K562 (cell line): Measurements from ENCODE around the gene TLCD4. TPM values are rescaled to one million over a fixed set of nuclear protein-coding genes. Genes with fewer than 3 reads are reported as not detected.

Experiments
- ATAC-seq: fragments of 200-7000 bp; cut with Tn5 transposase; 3 replicates; pipeline ENCODE4 v1.9.1; 2020; ENCODE audit warnings: moderate library complexity
- BruUV-seq: library from RNA; stranded (reverse); fragments of 400-500 nt; replicated peaks from 2 replicates; lab custom pipeline; 2021; lab: Mats Ljungman, UMichigan
- CTCF ChIA-PET: fragments of 300-600 bp; formaldehyde crosslinking; extraction: SDS; loops from one replicate; lab custom pipeline; 2021; ENCODE audit warnings: low intra/inter-chr PET ratio; lab: Yijun Ruan, JAX
- POLR2A ChIA-PET: fragments of 300-600, 350-650 bp; sonication (Branson Sonifier 250); formaldehyde crosslinking; extraction: SDS; loops from one replicate; lab custom pipeline; 2021; ENCODE audit warnings: antibody characterized with exemption, inconsistent platforms; lab: Yijun Ruan, JAX
- DNase-seq, 4 experiments: peaks; one replicate each; pipeline versions ENCODE4 v3.0.0 to v3.0.0-alpha.2; 2011 to 2018; ENCODE audit warnings: low spot score in 3 of 4, mixed read lengths in 3 of 4; ENCODE audit errors: extremely low read depth in 1 of 4
- FAIRE-seq: peaks from 2 replicates; lab custom pipeline; 2011; peaks lifted over from hg19 to GRCh38; lab: Jason Lieb, UNC
- H2AFZ ChIP-seq: 2 replicates; pipeline ENCODE4 v1.6.0; 2011; ENCODE audit warnings: low read depth, low read length, control low read depth, inconsistent platforms
- H3K27ac ChIP-seq: fragments of 200-600 bp; 3 replicates; pipeline ENCODE4 v1.8.0; 2011; ENCODE audit warnings: low read depth, mild to moderate bottlenecking, control low read depth, inconsistent platforms, low read length, moderate library complexity, mixed read lengths; ENCODE audit errors: extremely low read depth
- H3K27me3 ChIP-seq, 2 experiments: fragments of 300-600 bp in 1 of 2; 2 replicates in 1 of 2; 3 replicates in 1 of 2; pipeline versions ENCODE4 v1.6.0 to v1.8.0; 2011; ENCODE audit warnings: inconsistent platforms in 2 of 2, low read length in 2 of 2, mild to moderate bottlenecking in 1 of 2, mixed read lengths in 1 of 2, moderate library complexity in 1 of 2; ENCODE audit not compliant: control insufficient read depth in 2 of 2, insufficient read depth in 2 of 2
- H3K36me3 ChIP-seq: fragments of 300-600 bp; 3 replicates; pipeline ENCODE4 v1.8.0; 2011; ENCODE audit warnings: mild to moderate bottlenecking, low read length, inconsistent platforms; ENCODE audit not compliant: control insufficient read depth, insufficient read depth
- H3K4me1 ChIP-seq, 2 experiments: fragments of 200-600 bp in 1 of 2; replicated peaks in 1 of 2; 2 replicates in 1 of 2; 3 replicates in 1 of 2; pipeline versions ENCODE4 v1.5.1 to v1.8.0; 2011; ENCODE audit warnings: inconsistent platforms in 2 of 2, low read length in 2 of 2, mild to moderate bottlenecking in 1 of 2, mixed read lengths in 1 of 2, moderate library complexity in 1 of 2; ENCODE audit not compliant: control insufficient read depth in 2 of 2, insufficient read depth in 2 of 2
- H3K4me2 ChIP-seq: 2 replicates; pipeline ENCODE4 v1.6.1; 2011; ENCODE audit warnings: low read length, control low read depth, inconsistent platforms, mixed read lengths; ENCODE audit not compliant: insufficient read depth
- H3K4me3 ChIP-seq: fragments of 200-600 bp; sonication (generic), shearing (Covaris generic); 2 replicates; pipeline ENCODE4 v1.5.1; 2016; ENCODE audit warnings: control low read depth, inconsistent platforms
- H3K79me2 ChIP-seq: fragments of 200-600 bp; 3 replicates; pipeline ENCODE4 v1.8.0; 2011; ENCODE audit warnings: low read length, inconsistent platforms; ENCODE audit not compliant: control insufficient read depth, insufficient read depth
- H3K9ac ChIP-seq, 2 experiments: 2 replicates each; pipeline versions ENCODE4 v1.6.0 to v1.6.1; 2011; ENCODE audit warnings: low read depth in 2 of 2, low read length in 2 of 2, control low read depth in 1 of 2, inconsistent platforms in 1 of 2, mild to moderate bottlenecking in 1 of 2, mixed read lengths in 1 of 2; ENCODE audit not compliant: insufficient read depth in 1 of 2
- H3K9me1 ChIP-seq: one replicate; pipeline ENCODE4 v1.6.0; 2011; ENCODE audit warnings: inconsistent platforms, mild to moderate bottlenecking, low read length, moderate library complexity; ENCODE audit not compliant: control insufficient read depth, insufficient read depth
- H3K9me3 ChIP-seq: replicated peaks from 2 replicates; pipeline ENCODE4 v1.5.1; 2011; ENCODE audit warnings: low read depth, low read length, inconsistent platforms; ENCODE audit not compliant: control insufficient read depth, insufficient read depth
- H4K20me1 ChIP-seq: replicated peaks from 2 replicates; pipeline ENCODE4 v1.6.1; 2011; ENCODE audit warnings: low read length, inconsistent platforms, mixed read lengths; ENCODE audit not compliant: control insufficient read depth, insufficient read depth
- BHLHE40 ChIP-seq: IDR thresholded peaks from 2 replicates; pipeline ENCODE4 v1.6.1; 2011; ENCODE audit warnings: low read length, improper control_type of control experiment
- DACH1 ChIP-seq: fragments of 450-650 bp; IDR thresholded peaks from 2 replicates; pipeline ENCODE4 v1.6.1; 2018; ENCODE audit not compliant: partially characterized antibody
- NCOA1 ChIP-seq: fragments of 450-650 bp; IDR thresholded peaks from 2 replicates; pipeline ENCODE4 v1.6.1; 2016; ENCODE audit warnings: low read depth
- SPI1 ChIP-seq: IDR thresholded peaks from 2 replicates; pipeline ENCODE4 v1.6.1; 2011; ENCODE audit warnings: low read depth, low read length, control low read depth, borderline replicate concordance
- STAT5A ChIP-seq: IDR thresholded peaks from 2 replicates; pipeline ENCODE4 v1.6.1; 2012; ENCODE audit warnings: low read length, inconsistent platforms, borderline replicate concordance
- WGBS: fragments of 100-300 bp; shearing (Covaris generic); methylation state at CpG from one replicate; pipeline ENCODE4 v1.1.6; 2016; ENCODE audit warnings: low coverage, mixed read lengths; ENCODE audit not compliant: insufficient coverage; ENCODE audit errors: missing lambda C conversion rate; 5-methylcytosine and 5-hydroxymethylcytosine counted together
- in situ Hi-C: fragments of 300-500 bp; cut with MboI; formaldehyde crosslinking; loops from 4 replicates; pipeline ENCODE4 v1.15.0; 2018; ENCODE audit warnings: inconsistent platforms, mixed read lengths
- intact Hi-C: fragments of 100-400 bp; cut with micrococcal nuclease; formaldehyde crosslinking; loops from 2 replicates; pipeline ENCODE4 v1.14.2; 2022
- polyA plus RNA-seq, 8 experiments: library from polyadenylated mRNA; depleted of rRNA in 4 of 8; stranded (reverse) in 5 of 8; unstranded in 3 of 8; fragments of >200 nt; fragmentation: Nextera tagmentation in 2 of 8; fragmentation: Illumina TruSeq in 1 of 8; extraction: Ambion mirVana in 2 of 8; extraction: Trizol in 1 of 8; gene quantifications; 2 replicates each; pipeline versions ENCODE4 v1.2.1 to v1.2.3, GENCODE V29; 2011 to 2014; ENCODE audit warnings: inconsistent platforms in 1 of 8, missing spikeins in 1 of 8
- total RNA-seq, 7 experiments: library from RNA; depleted of rRNA in 6 of 7; stranded (reverse); fragments of >200 nt in 6 of 7; fragmentation: Illumina TruSeq in 2 of 7; extraction: Trizol in 2 of 7; gene quantifications; 2 replicates each; pipeline versions ENCODE4 v1.2.1 to v1.2.3, GENCODE V29; 2011 to 2021; ENCODE audit warnings: low replicate concordance in 1 of 7

The TLCD4 gene
- total and polyA plus RNA-seq, 9 of the 15 experiments (the other 6 are each of a cell fraction or from before 2014, with no cell fraction given): 3.5 to 19.8 (median 7.6) TPM

GRCh38 chr1:95067568-95067967 is 49.6 kb upstream of the TLCD4 start:
- FAIRE-seq: peak; percentile 29
- BruUV-seq: no TSS peak
- WGBS: 66% methylated on average over 5 of the region's 5 CpGs
- Histone ChIP-seq H3K4me2 (no peak overlapping the region), H3K27ac (no peak overlapping the region)
- POLR2A ChIA-PET: interaction anchor here (0.8 kb wide), 1 partner anchor 10 kb away, joined by 3 read pairs; no protein-coding TSS in a partner anchor
- TF ChIP-seq SPI1 (0 out of 2 replicates have a peak, but pooled peaks have one; percentile 13), DACH1 (no peak)
- TF ChIP-seq, all 486 proteins: peak for 1
- Histone ChIP-seq H2AFZ (no peak overlapping the region), H3K27me3 (no peaks in the 10 kb centered on the region), H3K4me3 (no peak overlapping the region), H3K9me3 (no peaks in the 10 kb centered on the region), H3K79me2 (no peaks in the 10 kb centered on the region; the same call in 2 of the 3 replicates), H3K9ac (no peak overlapping the region), H3K36me3 (no peaks in the 10 kb centered on the region; the same call in 2 of the 3 replicates), H4K20me1 (no peaks in the 10 kb centered on the region), H3K4me1 (peaks cover 4 to 6% of the 10 kb centered on the region in 2 experiments; a peak in 3 of 5 replicates), H3K9me1 (no peaks in the 10 kb centered on the region)
- in situ Hi-C loops: no loop called here
- DNase-seq (no peak), ATAC-seq (no peak)
- intact Hi-C loops: no loop called here
- CTCF ChIA-PET: no interaction called here

- 31% methylated on average over 6 of the region's 6 CpGs for WGBS
- Histone ChIP-seq H3K27ac (no peak overlapping the region), H3K79me2 (no peaks in the 10 kb centered on the region; the same call in 2 of the 3 replicates), H3K9me3 (no peaks in the 10 kb centered on the region), H3K4me1 (peaks cover 4 to 12% of the 10 kb centered on the region in 2 experiments; a peak in 3 of 5 replicates), H3K36me3 (no peaks in the 10 kb centered on the region; the same call in 2 of the 3 replicates), H4K20me1 (no peaks in the 10 kb centered on the region)
- POLR2A ChIA-PET: no interaction called here
- intact Hi-C loops: no loop called here
- CTCF ChIA-PET: no interaction called here
- TF ChIP-seq NCOA1 (no peak), BHLHE40 (peak; percentile 61; the same call in 1 of the 2 replicates), STAT5A (no peak)
- TF ChIP-seq, all 486 proteins: peak for 1
- H3K4me2 ChIP-seq: no peak overlapping the region
- DNase-seq (no peak), ATAC-seq (no peak), FAIRE-seq (no peak)
- in situ Hi-C loops: no loop called here
- no peaks in the 10 kb centered on the region for H3K9me1 ChIP-seq
- H3K9ac ChIP-seq: no peak overlapping the region
- BruUV-seq: no TSS peak
- H3K27me3 ChIP-seq: no peaks in the 10 kb centered on the region
- no peak overlapping the region for H3K4me3 ChIP-seq
- H2AFZ ChIP-seq: no peak overlapping the region; the same call in 1 of the 2 replicates
Observed at GRCh38 chr1:95068956-95069709, 48.0 kb upstream of the TLCD4 start.
